ENCODE data around the gene ZNF516.

DNA sequence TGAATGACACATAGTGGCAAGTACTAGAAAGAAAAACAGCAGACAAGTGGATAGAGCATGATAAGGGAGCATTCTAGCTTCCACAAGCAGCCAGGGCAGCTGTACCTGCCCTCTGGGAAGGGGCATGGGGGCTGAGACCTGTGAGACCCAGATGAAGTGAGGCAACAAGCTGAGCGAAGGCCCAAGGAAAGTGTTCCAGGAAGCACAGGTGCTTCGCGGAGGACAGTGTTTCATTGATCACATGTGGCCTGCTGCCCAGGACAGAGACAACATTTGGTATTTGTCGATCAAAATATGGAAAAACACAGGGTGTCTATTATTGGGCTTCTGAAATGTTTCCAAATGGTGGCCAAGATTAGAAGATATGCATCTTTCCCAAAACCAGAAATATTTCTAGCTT is 149.1 kb downstream of the ZNF516 start:
- TF ChIP-seq, protein P1, sequence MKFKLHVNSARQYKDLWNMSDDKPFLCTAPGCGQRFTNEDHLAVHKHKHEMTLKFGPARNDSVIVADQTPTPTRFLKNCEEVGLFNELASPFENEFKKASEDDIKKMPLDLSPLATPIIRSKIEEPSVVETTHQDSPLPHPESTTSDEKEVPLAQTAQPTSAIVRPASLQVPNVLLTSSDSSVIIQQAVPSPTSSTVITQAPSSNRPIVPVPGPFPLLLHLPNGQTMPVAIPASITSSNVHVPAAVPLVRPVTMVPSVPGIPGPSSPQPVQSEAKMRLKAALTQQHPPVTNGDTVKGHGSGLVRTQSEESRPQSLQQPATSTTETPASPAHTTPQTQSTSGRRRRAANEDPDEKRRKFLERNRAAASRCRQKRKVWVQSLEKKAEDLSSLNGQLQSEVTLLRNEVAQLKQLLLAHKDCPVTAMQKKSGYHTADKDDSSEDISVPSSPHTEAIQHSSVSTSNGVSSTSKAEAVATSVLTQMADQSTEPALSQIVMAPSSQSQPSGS (IDR thresholded peaks at IDR 0.05; ENCODE audit: low read length), result no peak
- TF ChIP-seq EP300 (IDR thresholded peaks at IDR 0.05; ENCODE audit: borderline replicate concordance in 1 of 2, control insufficient read depth in 1 of 2, low read depth in 2 of 2, low read length in 2 of 2), result no peak
- no peak for TF ChIP-seq SMAD1 (IDR thresholded peaks at IDR 0.05; ENCODE audit: low read depth, partially characterized antibody)
- no peak for TF ChIP-seq ZNF207 (IDR thresholded peaks at IDR 0.05; ENCODE audit: borderline replicate concordance)
- no peak for TF ChIP-seq POU2F2 (IDR thresholded peaks at IDR 0.05; ENCODE audit: borderline replicate concordance, low read depth, low read length)
- TF ChIP-seq NRF1 (conservative IDR thresholded peaks at IDR 0.05; ENCODE audit: low read depth, low read length), result no peak
- TF ChIP-seq, protein P2, sequence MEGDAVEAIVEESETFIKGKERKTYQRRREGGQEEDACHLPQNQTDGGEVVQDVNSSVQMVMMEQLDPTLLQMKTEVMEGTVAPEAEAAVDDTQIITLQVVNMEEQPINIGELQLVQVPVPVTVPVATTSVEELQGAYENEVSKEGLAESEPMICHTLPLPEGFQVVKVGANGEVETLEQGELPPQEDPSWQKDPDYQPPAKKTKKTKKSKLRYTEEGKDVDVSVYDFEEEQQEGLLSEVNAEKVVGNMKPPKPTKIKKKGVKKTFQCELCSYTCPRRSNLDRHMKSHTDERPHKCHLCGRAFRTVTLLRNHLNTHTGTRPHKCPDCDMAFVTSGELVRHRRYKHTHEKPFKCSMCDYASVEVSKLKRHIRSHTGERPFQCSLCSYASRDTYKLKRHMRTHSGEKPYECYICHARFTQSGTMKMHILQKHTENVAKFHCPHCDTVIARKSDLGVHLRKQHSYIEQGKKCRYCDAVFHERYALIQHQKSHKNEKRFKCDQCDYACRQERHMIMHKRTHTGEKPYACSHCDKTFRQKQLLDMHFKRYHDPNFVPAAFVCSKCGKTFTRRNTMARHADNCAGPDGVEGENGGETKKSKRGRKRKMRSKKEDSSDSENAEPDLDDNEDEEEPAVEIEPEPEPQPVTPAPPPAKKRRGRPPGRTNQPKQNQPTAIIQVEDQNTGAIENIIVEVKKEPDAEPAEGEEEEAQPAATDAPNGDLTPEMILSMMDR (IDR thresholded peaks at IDR 0.05 in 2 of 3, conservative IDR thresholded peaks at IDR 0.05 in 1 of 3; ENCODE audit: control insufficient read depth in 2 of 3, extremely low read depth in 1 of 3, insufficient read depth in 1 of 3, low read depth in 3 of 3, low read length in 3 of 3), result no peak
- TF ChIP-seq POLR2A (IDR thresholded peaks at IDR 0.05; ENCODE audit: low read depth, low read length), result no peak
- TF ChIP-seq, protein P3, sequence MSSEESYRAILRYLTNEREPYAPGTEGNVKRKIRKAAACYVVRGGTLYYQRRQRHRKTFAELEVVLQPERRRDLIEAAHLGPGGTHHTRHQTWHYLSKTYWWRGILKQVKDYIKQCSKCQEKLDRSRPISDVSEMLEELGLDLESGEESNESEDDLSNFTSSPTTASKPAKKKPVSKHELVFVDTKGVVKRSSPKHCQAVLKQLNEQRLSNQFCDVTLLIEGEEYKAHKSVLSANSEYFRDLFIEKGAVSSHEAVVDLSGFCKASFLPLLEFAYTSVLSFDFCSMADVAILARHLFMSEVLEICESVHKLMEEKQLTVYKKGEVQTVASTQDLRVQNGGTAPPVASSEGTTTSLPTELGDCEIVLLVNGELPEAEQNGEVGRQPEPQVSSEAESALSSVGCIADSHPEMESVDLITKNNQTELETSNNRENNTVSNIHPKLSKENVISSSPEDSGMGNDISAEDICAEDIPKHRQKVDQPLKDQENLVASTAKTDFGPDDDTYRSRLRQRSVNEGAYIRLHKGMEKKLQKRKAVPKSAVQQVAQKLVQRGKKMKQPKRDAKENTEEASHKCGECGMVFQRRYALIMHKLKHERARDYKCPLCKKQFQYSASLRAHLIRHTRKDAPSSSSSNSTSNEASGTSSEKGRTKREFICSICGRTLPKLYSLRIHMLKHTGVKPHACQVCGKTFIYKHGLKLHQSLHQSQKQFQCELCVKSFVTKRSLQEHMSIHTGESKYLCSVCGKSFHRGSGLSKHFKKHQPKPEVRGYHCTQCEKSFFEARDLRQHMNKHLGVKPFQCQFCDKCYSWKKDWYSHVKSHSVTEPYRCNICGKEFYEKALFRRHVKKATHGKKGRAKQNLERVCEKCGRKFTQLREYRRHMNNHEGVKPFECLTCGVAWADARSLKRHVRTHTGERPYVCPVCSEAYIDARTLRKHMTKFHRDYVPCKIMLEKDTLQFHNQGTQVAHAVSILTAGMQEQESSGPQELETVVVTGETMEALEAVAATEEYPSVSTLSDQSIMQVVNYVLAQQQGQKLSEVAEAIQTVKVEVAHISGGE (CRISPR knock-in tag; IDR thresholded peaks at IDR 0.05), result no peak
- no peak for TF ChIP-seq TCF12 (IDR thresholded peaks at IDR 0.05; ENCODE audit: low read depth, low read length)
- no peak for TF ChIP-seq CBX3 (IDR thresholded peaks at IDR 0.05; ENCODE audit: borderline replicate concordance, low read depth)
- TF ChIP-seq RAD21 (IDR thresholded peaks at IDR 0.05; ENCODE audit: insufficient read depth, low read depth, low read length), result no peak

All from GM12878 (cell line).